GM08714 (cell line): Measurements from ENCODE around the gene SLC25A45.

Source experiments
- H3K4me3 ChIP-seq: fragments of 200-500 bp; sonication (Bioruptor generic); 2 replicates; pipeline ENCODE4 v1.5.1; 2014; ENCODE audit warnings: mild to moderate bottlenecking, low read length, inconsistent platforms
- ZNF274 ChIP-seq: IDR thresholded peaks from 2 replicates; pipeline ENCODE4 v1.6.1; 2012; ENCODE audit warnings: mild to moderate bottlenecking, low read depth, low read length

SLC25A45 gene

DNA sequence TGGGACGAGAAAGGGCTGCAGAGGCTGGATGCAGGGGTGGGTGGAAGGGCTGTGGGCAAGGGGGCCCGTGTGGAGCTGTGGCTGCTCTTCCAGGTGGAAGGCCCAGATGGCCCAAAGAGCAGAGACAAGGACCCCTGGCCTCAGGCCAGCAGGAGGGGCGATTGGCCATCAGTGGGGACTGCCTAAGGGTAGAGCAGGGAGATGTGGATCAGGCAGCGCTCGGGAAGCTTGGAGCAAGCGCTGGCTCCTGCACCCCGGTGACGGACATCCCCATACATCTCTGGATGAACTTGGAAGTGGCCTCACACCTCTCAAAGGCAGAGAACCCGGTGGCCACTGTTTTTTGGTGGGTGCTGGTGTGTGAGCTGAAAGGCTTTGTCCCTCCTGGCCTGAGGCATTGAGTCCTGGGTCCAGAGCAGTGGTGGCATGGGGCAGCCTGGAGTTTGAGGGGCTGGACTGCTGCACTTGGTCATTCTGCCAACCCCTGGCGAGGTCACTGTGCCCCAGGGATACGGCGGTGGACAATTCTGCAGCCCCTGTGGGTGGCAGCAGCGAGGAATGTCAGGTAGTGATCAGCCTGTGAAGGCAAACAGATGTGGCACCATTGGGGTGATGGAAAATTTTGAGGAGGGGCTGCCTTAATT is 9.9 kb upstream of the SLC25A45 start:
- no peak for TF ChIP-seq ZNF274
- no peak overlapping the region for H3K4me3 ChIP-seq

DNA sequence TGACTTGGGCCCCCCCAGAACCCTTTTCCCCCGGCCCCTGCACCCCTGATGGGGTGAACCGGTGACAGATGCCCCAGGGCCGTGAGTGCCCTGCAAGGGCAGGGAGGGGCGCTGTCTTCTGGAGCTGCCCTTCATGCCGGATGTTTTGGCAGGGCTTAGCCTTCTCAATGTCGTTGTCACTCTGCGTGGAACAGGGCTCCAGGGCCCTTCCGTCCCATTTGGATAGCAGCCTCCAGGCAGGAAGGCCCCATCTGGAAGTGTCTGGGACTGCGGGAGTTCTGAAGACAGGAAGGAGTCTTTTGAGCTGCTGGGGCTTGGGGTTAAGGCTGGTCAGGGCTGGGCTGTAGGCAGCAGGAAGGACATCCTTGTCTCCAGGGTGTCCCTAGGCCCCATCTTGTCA is 8.6 kb upstream of the SLC25A45 start:
- no peak overlapping the region for H3K4me3 ChIP-seq

DNA sequence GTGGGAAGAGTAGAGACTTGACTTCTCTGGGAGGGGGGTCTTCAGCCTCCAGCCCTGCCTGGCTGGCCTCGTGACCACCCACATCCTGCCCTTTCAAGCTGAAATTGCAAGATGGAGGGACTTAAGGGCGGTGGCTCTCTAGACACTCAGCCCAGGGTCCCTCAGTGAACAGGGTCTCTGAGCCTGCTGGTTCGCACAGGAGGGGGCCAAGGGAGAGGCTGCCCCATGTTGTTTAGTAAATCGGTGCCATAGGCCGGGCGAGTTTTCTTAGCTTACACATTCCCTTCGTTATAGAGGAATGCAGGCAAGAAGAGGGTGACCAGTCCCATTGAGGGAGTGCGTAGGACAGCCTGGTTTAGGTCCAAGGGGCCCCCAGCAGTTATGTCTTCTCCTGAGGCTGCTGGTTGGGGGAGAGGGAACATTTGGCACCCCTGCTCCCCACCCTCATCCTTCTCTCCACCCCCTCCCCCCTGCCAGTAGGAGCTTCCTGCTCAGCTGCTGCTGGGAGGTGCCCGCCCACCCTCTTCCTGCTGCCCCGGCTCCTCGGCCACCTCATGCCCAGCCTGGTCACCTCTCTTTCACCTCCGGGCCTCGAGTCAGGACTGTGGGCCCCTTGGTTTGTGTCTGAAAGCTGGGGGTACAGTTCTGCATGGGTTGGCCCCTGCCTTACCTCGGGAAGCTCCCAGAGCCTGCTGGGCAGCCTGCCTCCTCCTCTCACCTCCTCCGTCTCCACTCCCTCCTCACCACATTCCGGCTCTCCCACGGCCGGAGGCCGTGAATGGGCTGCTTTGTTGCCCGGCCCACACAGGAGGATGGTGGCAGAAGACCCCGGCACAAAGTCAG is 7.9 kb upstream of the SLC25A45 start:
- no peak overlapping the region for H3K4me3 ChIP-seq
- no peak for TF ChIP-seq ZNF274

More for the DNA sequence above, 8.6 kb upstream of the SLC25A45 start:
- no peak for TF ChIP-seq ZNF274

DNA sequence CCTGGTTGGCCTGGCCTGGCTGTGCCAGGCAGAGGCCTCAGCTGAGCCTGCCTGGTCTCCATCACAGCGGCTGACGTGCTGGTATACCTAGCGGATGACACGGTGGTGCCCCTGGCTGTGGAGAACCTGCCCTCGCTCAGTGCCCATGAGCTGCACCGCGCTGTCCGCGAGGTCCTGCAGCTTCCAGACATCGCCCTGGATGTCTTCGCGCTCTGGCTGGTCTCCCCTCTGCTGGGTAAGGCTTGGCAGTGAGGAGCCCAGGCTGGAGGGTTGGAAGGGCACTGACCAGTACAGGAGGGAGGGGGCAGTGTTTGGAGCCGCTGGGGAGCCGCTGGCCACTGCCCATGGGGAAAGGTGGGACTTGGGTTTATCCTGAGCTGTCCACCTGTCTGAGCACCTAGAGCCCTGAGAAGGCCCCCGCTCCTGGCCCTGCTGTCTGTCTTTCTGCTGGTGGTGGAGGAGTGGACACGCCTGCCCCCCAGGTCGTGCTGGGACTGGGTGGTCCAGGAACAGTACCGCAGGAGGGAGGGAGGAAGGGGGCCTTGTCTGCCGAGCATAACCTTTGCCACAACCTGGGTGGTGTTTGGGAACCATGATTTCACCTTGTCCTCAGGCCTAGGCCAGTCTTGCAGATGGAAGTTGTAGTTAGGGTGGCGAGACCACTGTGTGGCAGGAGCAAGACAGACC is 7.0 kb upstream of the SLC25A45 start:
- H3K4me3 ChIP-seq: no peak overlapping the region
- TF ChIP-seq ZNF274: no peak

DNA sequence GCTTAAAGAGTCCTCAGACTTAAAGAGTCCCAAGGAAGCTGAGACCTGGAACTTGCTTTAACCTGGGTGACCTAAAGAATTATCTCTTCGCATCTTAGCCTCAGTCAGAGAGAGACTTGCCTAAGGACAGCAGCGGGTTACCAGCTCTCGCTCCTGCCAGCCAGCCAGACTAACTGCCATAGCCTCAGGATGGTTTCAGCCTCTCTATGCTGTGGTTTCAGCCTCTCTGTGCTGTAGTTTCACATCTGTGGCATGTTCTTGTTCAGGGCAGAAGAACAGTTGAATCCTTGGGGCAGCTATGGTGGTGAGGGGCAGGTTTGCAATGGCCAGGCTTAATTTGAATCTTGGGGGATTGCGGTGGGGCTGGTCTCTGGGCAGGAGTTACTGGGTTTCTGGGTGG is 6.3 kb upstream of the SLC25A45 start:
- H3K4me3 ChIP-seq: no peak overlapping the region; the same call in 1 of the 2 replicates
- no peak for TF ChIP-seq ZNF274

DNA sequence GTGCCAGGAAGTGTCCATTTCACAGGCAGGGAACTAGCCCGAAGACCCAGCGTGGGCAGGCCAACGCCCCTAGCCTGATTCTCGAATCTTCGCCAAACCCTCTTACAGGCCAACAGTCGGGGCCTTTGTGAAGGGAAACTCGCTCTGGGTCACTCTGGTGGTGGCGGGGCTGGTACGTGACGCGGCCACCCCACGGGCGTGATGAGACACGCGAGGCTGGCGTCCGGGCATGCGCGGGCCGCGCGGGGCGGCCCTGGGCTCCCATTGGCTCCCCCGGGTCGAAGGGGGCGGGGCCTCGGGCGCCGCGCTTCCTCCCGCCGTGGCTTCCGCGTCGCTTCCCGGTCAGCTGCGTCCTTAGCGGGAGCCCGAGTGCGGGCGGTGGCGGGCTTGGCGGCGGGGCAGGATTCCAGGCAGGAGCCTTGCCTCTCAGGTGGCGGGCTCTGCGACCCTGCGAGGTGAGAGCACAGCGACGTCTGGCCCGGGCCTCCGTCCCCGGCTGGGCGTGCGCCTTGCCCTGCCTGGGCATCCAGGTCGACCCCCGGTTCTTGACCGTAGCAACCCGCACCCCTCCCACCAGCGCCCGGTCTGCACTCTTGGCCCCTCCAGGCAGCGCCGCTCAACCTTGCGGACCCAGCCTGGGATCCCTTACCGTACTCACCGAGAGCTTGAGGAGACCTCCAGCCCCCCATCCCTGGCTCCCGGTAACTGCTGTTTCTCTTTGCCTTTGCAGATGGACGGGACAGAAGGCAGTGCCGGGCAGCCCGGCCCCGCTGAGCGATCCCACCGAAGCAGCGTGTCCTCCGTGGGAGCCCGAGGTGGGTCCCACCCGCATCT is 4.1 kb upstream of the SLC25A45 start, which contains the start of gene FRMD8:
Gene FRMD8, plus strand, starts transcription at position 331 of the 834 bp plus-strand sequence. Its CDS starts 400 bp downstream, at position 731.
- TF ChIP-seq ZNF274: no peak
- peak within 1 kb of the TSS; percentile 74 for H3K4me3 ChIP-seq

DNA sequence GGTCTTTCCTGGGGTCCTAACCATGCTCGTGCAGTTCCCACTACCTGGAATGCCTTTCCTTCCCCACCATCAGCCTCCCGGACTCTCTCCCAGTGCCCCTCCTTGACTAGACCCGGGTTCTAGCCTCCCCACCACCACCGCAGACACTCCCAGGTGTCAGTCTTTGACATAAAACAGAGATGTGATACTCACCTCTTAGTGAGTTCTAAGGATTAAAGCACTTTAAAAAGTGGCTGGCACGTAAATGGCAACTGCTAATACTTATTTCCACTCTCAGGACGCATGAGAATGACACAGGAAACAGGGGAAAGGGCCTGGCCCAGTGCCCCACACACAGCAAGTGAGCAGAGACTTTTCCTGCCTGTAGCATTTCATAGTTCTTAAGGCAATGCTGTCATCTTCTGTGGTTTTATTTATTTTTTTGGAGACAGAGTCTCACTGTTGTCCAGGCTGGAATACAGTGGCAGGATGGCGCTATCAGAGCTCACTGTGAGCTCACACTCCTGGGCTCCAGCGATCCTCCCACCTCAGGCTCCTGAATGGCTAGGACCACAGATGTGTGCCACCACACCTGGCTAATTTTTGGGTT is 1.9 kb upstream of the SLC25A45 start:
- TF ChIP-seq ZNF274: no peak
- H3K4me3 ChIP-seq: no peak overlapping the region

DNA sequence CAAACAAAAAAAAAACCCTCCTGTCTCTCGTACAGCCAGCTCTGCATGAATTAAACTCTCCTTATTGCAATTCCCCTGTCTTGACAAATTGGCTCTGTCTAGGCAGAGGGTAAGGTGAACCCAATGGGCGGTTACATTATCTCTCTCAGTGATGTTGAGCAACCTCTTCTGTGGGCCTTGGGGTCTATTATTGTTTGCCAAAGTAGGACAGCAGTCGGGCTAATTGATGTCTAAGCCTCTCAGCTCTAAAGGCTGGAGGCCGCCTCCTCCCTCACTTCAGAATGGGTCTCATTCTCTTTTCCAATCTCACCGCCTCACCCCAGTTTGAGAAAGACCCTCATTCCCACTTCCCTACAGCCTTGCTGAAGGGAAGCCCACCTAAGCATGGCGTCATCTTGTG is 1.3 kb upstream of the SLC25A45 start:
- H3K4me3 ChIP-seq: no peak overlapping the region
- no peak for TF ChIP-seq ZNF274

DNA sequence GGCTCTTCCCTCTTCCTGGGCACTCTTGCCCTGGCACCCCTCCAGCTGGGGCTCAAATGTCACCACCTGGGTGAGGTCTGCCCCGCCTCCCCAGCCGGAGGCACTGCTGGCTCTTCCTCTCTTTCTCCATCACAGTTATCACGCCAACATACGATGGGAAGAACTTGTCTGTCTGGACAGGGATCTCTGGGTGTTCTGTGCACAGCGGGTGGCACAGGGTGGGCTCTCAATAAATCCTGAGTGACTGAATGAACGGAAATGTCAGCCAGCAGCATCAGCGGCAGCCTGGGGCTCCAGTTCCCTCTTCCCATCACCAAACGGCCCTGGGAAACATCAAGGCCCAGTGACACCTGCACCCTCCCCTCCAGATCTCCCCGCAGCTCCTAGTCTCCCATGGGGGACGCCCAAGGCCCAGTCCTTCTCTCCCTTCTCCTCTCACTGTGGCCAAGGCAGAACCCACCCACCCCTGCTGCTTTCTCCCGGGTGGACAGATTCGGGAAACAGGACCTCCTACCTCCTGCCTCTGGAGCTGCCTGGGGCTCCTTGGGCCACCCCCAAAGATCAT is 440 bp upstream of the SLC25A45 start:
- peak overlapping the region; percentile 51; the same call in 1 of the 2 replicates for H3K4me3 ChIP-seq
- no peak for TF ChIP-seq ZNF274

DNA sequence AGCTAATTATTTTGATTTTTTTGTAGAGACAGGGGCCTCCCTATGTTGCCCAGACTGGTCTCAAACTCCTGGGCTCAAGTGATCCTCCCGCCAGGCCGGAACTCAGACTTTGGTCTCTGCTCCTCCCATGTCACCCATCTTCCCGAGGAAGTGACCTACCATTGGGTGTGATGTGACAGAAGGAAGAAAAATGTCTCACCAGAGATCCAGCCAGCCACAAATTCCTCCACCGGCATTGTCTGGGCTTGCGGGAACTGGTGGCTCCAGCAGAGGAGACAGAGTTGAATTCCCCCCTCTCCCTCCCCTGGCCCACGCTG is 772 bp downstream of the SLC25A45 start:
- peak overlapping the region; percentile 51; the same call in 1 of the 2 replicates for H3K4me3 ChIP-seq
- no peak for TF ChIP-seq ZNF274

DNA sequence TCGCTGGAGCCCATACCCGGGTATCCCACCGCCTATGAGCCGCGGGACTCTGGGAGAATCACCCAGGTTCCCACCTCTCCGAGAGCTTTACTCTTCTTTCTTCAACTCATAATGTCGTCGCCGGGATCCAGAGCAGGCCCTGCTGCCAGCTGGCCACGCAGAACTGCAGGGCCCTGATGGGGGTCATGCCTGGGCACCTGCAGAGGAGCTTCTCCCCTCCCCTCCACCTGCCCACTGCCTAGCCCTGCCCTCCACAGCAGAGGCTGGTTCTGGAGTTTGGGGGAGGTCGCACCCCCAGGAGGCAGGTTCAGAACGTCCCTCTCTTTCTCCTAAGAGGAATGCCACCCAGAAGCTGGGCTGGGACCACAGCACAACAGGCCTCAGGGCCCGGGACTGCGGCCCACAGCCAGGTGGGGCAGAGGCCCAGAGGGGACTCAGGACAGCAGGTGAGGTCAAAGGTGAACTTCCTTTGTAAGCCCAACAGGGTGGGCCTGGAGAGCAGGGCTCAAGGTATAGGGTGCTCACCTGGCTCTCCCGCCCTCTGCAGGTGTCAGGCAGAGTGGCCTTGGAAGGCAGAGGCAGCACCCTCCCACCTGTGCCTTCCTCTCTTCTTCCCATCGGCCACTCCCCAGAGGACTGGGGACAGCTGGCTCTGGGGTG is 1.9 kb downstream of the SLC25A45 start:
- TF ChIP-seq ZNF274: no peak
- peak overlapping the region; percentile 51; the same call in 1 of the 2 replicates for H3K4me3 ChIP-seq

DNA sequence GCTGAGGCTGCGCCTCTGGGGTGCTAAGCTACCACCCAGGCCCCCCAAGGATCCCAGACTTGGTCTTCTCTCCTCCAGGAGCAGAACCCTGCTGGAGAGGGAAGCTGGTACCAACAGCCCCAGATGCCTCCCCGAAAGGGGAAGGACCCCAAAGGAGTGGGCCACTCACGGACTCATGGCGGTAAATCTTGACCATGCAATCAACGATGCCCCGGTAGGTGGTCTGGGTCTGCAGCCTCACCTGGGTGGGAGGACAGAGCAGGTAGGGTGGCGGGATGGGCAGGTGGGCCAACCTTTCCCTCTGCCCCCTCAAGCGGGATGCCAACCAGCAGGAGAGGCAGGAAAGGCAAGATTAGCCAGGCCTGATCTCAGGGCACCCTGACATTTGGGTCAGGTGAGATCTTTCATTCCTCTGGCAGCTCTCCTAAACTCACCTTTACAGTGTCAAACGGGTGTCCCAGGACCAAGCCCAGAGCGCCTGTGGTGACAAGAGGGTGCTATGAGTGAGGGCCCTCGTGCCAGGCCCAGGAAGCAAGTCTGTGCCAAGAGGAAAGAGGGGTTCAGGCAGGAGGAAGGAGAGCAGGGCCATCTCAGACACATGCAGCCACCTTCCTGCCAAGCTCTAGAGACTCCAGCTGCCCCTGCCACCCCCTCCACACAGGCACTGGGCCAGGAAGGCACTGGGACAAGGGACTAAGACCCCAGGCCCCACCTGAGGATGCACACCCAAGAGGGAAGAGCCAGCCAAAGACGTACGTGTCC is 2.6 kb downstream of the SLC25A45 start:
- H3K4me3 ChIP-seq: no peak overlapping the region
- no peak for TF ChIP-seq ZNF274
